UCSD-AML1 (cell line): ENCODE results near the gene TSEN54.

Experiments used
- DNase-seq: peaks from one replicate; lab custom pipeline; 2025; ENCODE audit not compliant: unreplicated experiment; lab: John Stamatoyannopoulos, UW

TSEN54 gene

GRCh38 chr17:75564195-75564594, 47.9 kb downstream of the TSEN54 start:
- no peak for DNase-seq

DNA sequence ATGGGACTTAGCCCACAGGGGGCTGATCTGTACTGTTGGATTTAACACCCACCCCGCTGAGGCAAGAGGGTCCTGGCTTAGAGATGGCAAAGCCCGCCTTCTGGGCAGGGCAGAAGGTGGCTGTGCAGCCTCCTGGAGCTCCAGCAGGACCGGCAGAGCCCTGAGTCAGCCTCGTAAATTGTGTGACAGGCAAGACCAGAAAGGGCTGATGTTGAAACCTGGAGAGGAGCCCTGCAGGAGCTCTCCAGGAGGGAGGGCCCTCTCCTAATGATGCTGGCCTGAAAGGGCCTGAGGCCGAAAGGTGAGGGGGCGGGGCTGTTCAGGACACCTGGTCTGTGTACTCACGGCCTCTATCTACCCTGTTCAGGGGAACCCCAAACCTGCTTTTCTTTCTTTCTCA, 48.7 kb downstream of the TSEN54 start:
- DNase-seq, result no peak

DNA sequence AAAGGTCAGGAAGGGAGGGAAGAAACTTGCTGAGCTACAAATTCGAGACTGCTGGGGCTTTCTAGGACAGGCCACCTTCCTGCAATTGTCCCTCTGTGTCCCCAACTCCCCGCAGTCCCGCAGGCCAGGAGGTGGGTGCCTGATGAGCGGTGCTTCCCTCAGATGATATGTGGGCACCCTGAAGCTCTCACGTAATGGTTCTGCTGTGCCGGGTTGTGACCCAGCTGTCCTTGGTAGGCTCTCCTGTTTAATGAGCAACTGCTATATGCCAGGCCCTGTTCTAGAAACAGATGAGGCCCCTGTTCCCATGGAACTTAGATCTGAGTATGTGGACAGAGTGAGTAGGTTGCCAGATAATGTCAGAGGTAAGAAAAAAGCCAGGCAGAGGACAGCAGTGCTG, 49.3 kb downstream of the TSEN54 start:
- no peak for DNase-seq

DNA sequence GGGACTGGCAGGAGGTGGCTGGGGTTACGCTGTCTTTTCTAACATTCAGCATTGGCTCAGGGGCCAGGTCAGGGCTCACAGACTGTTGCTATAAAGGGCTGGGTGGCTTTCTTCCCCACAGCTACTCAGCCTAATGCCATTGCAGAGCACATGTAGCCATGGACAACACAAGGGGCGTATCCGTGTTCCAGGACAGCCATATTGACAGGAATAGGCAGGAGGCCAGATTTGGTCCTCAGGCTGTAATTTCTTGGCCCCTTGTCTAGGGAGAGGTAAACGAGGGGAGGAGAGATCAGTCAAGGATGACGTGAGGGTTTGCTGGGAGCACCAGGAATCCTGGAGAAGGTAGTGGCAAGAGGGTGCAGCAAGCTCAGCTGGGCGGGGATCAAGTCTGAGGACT, 50.1 kb downstream of the TSEN54 start:
- no peak for DNase-seq

DNA sequence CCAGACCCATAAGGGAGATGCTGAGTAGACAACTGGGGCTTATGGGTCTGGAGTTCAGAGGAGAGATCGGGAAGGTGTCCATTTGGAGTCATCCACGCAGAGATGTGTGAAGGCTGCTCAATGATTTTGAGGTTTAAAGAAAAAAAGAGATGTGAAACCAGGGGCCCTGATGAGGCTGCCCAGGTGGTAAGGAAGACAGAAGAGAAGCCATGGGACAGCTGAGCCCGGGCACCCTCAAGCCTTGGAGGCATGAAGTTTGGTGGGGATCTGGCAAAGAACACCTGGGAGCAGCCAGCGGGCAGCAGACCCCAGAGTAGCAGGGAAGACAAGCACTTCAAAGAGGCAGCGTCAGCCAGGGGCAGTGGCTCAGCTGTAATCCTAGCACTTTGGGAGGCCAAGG, 50.5 kb downstream of the TSEN54 start:
- no peak for DNase-seq

GRCh38 chr17:75568412-75569255, 52.3 kb downstream of the TSEN54 start:
- DNase-seq, result no peak

GRCh38 chr17:75570034-75570676, 53.8 kb downstream of the TSEN54 start:
- no peak for DNase-seq

DNA sequence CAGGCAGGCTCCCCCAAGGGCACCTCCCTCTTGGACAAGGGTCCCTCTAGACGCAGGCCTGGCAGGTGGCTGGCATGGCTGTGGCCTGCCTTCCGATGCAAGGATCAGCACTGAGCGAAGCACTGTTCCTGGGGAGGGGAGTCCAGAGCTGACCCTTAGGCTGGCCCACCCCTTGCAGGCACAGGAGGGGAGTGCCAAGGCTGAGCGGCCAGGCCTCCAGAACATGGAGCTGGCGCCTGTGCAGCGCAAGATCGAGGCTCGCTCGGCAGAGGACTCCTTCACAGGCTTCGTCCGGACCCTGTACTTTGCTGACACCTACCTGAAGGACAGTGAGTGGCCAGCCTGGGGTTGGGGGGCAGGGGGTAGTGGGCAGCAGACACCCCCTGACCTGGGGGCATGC, 54.4 kb downstream of the TSEN54 start:
- no peak for DNase-seq

- peak; percentile 78 for DNase-seq
These were observed 55.0 kb downstream of the TSEN54 start for GRCh38 chr17:75571197-75571884.

- no peak for DNase-seq
These were observed 55.5 kb downstream of the TSEN54 start for GRCh38 chr17:75571885-75572215.

DNA sequence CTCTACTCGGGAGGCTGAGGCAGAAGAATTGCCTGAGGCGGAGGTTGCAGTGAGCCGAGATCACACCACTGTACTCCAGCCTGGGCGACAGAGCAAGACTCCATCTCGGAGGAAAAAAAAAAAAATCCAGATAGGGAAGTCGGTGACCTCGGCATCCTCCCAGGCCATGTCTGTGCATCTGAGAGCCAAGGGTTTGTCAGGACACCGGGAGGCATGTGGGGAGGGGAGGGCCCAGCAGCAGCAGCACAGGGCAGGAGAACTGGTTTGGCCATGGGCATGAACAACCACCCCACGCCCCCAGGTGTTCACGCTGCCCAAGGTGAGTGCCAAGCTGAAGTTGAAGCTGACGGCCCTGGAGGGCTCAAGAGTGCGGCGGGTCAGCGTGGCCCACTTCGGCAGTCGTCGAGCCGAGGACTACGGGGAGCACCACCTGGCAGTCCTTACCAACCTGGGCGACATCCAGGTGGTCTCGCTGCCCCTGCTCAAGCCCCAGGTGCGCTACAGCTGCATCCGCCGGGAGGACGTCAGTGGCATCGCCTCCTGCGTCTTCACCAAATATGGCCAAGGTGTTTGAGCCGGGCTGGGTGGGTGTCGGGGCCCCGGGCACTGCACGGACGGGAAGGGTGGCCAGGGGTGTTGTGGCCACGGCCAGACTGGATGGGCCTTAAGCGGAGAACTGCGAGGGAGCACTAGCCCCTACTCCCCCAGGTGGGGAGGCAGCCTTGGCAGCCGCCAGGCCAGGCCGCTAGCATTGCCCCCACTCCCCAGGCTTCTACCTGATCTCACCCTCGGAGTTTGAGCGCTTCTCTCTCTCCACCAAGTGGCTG, 56.6 kb downstream of the TSEN54 start:
- DNase-seq, result no peak

- no peak for DNase-seq
These were observed 57.2 kb downstream of the TSEN54 start for GRCh38 chr17:75573540-75573957.

DNA sequence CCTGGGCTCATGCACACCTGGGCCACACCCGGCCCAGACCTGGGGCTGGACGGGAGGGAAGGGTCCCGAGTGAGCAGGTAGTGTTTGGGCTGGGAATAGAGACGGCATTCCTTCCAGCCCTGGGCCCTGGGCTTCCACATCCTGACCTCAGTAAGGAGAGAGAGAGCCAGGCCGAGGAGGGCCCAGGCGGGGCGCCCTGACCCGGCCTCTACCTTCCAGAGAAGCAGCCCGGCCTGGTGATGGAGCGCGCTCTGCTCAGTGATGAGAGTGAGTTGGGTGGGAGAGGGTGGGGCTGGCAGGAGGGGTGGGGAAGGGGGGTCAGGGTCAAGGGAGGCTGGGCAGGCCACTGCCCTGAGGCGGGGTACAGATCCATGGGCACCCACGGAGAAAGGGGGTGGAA, 57.7 kb downstream of the TSEN54 start:
- DNase-seq, result no peak
